Nephron (organoid): ENCODE measurements around the gene CKS1B.

Source experiments
- H3K27ac Mint-ChIP-seq, 3 experiments: 2 replicates each; pipeline ENCODE4 v1.8.0; 2020; ENCODE audit warnings: mixed read lengths in 3 of 3, mild to moderate bottlenecking in 2 of 3, moderate library complexity in 1 of 3
- H3K27me3 Mint-ChIP-seq: 2 replicates; pipeline ENCODE4 v1.8.0; 2021; ENCODE audit warnings: low read depth, mild to moderate bottlenecking, moderate library complexity, mixed read lengths
- H3K36me3 Mint-ChIP-seq: 2 replicates; pipeline ENCODE4 v1.8.0; 2020; ENCODE audit warnings: low read depth, mixed read lengths
- H3K4me1 Mint-ChIP-seq: 2 replicates; pipeline ENCODE4 v1.8.0; 2020; ENCODE audit warnings: mixed read lengths
- H3K4me3 Mint-ChIP-seq, 3 experiments: 2 replicates each; pipeline ENCODE4 v1.8.0; 2020; ENCODE audit warnings: mild to moderate bottlenecking in 3 of 3, mixed read lengths in 3 of 3, moderate library complexity in 2 of 3
- H3K9me3 Mint-ChIP-seq: 2 replicates; pipeline ENCODE4 v1.8.0; 2020; ENCODE audit warnings: mixed read lengths
- TF ChIP-seq, protein P1 (sequence below), 3 experiments: fragments of 200-600 bp; sonication (generic); IDR thresholded peaks; one replicate each; pipeline ENCODE4 v1.5.0; 2021; ENCODE audit warnings: antibody characterized with exemption in 3 of 3; ENCODE audit not compliant: unreplicated experiment in 3 of 3

The CKS1B gene

DNA sequence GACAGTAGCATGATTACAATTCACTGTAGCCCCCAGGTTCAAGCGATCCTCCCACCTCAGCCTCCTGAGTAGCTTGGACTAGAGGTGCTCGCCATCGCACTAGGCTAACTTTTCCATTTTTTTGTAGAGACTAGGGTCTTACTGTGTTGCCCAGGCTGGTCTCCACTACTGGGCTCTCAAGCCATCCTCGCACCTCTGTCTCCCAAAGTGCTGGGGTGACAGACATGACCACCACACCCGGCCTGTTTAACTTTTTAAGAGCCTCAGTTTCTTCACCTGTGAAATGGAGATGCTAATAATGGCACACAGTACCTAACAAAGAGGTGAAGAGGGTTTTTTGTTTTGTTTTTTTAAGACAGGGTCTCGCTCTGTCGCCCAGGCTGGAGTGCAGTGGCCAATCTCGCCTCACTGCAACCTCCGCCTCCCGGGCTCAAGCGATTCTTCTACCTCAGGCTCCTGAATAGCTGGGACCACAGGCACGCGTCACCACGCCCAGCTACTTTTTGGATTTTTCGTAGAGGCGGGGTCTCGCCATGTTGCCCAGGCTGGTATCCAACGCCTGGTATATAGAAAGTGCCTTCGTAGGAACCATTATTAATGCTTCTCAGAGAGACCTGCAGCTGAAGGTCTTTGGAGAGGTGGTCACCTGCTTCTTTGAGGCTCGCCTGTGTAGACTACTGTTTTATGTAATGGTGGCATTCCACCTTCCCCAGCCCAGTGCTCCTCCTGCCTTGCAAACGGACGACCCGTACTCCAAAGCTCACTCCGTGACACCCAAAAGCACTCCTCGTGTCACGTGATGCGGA, 38.5 kb upstream of the CKS1B start:
- Mint-ChIP-seq H3K9me3 (no peaks in the 10 kb centered on the region), H3K27ac (peak overlapping the region; percentile 99 to 100 (median 100)), H3K27me3 (no peaks in the 10 kb centered on the region), H3K4me3 (peak overlapping the region; percentile 87 to 96 (median 92)), H3K36me3 (peaks cover 5% of the 10 kb centered on the region), H3K4me1 (peaks cover 30% of the 10 kb centered on the region)
- TF ChIP-seq, protein P1, sequence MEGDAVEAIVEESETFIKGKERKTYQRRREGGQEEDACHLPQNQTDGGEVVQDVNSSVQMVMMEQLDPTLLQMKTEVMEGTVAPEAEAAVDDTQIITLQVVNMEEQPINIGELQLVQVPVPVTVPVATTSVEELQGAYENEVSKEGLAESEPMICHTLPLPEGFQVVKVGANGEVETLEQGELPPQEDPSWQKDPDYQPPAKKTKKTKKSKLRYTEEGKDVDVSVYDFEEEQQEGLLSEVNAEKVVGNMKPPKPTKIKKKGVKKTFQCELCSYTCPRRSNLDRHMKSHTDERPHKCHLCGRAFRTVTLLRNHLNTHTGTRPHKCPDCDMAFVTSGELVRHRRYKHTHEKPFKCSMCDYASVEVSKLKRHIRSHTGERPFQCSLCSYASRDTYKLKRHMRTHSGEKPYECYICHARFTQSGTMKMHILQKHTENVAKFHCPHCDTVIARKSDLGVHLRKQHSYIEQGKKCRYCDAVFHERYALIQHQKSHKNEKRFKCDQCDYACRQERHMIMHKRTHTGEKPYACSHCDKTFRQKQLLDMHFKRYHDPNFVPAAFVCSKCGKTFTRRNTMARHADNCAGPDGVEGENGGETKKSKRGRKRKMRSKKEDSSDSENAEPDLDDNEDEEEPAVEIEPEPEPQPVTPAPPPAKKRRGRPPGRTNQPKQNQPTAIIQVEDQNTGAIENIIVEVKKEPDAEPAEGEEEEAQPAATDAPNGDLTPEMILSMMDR (IDR thresholded peaks at IDR 0.05; ENCODE audit: unreplicated experiment in 3 of 3), result no peak

DNA sequence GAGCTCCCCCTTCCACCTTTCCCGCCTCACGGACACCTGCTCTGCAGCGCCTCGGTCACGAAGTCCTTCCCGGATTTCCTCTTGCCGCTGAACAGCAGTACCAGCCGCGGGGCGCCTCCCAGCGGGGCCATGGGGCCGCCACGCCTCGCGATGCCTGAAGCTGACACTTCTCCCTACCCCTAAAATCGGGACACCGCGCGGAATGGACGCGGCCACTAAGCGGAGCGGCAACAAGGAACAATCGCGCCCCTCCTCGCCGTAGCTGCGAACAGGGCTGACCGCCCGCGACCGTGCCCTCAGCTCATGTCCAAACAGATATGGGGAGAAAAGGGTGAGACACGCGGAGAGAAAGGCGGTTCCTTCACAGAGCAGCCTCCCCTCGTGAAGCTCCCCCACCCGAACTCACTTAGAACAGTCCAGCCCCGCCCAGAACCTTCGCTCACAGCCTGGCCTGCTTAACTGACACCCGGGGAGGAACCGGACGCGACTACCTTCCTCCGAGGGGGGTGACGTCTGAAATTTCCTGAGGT, 37.9 kb upstream of the CKS1B start, which contains the start of gene PMVK:
PMVK (minus strand) TSS at position 165 of the 530 bp plus-strand sequence; CDS start at position 131, 34 bp downstream.
- Mint-ChIP-seq H3K4me1 (peaks cover 33% of the 10 kb centered on the region), H3K27me3 (no peaks in the 10 kb centered on the region), H3K4me3 (peak within 1 kb of the TSS; percentile 87 to 96 (median 92)), H3K27ac (peak within 1 kb of the TSS; percentile 99 to 100 (median 100)), H3K9me3 (no peaks in the 10 kb centered on the region), H3K36me3 (no peaks in the 10 kb centered on the region)
- TF ChIP-seq, protein P1 (IDR thresholded peaks at IDR 0.05; ENCODE audit: unreplicated experiment in 3 of 3), result peak in 1 of 3 experiments; percentile 30

DNA sequence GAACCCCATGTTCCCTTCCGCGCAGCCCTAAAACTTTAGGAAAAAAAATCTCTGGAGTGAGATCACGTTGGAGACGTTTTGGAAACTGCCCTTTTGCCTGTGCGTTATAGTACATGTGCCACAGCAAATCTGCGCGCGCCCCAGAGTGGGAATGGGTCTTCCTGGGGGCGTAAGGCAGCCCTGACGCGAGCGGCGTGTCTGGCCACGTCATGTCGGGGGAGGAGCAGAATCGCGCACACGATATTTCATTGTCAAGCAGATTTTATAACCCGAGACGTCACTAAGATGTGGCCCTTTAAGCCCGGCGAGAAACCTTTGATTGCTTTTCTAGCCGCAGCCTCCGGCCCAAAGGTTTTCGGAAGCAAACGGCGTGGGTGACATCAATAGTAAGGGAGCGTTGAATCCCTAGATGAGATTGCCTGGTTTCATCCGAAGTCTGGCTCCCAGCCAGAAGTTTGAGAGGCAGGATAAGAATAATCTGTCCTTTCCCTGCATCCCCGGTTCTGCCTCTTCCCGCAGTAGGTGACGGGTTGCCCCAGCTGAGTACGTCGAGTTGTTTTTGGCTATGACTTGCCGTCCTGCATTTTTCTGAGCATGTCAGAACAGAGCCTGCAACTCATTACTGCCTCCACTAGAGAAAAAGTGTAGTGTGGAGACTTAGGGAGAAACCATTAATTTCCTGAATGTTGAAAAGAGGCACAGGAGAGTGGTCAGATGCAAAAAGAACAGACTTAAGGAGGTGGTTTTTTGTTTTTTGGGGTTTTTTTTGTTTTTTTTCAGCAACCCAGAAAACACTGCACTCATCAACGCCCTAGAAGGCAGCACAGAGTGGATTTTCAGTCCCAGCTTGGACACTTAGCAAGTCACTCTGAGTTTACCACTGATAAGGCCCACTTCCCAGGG, 37.1 kb upstream of the CKS1B start:
- Mint-ChIP-seq H3K36me3 (no peaks in the 10 kb centered on the region), H3K9me3 (no peaks in the 10 kb centered on the region), H3K4me3 (peak overlapping the region; percentile 87 to 96 (median 92)), H3K27me3 (no peaks in the 10 kb centered on the region), H3K4me1 (peaks cover 33% of the 10 kb centered on the region), H3K27ac (peak overlapping the region; percentile 99 to 100 (median 100))
- TF ChIP-seq, protein P1 (IDR thresholded peaks at IDR 0.05; ENCODE audit: unreplicated experiment in 3 of 3), result peak in 2 of 3 experiments; percentile 25 to 31

DNA sequence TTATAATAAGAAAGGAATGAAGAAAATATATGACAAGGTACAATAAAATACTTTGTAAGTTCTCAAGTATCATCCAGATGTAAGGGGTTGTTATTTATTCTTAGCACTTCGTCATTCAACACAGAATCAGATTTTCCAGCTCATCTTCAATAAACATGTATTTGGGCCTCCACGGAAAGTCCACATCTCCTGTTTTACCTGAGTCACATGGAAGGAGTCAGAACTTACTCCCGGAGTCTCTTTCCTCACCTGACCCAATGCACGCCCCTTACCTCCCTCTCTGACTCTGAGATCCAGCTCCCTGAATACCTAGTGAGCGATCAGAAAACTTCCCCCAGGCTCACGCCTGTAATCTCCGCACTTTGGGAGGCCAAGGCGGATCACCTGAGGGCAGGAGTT, 36.5 kb upstream of the CKS1B start:
- peak overlapping the region; percentile 99 to 100 (median 100) for H3K27ac Mint-ChIP-seq
- H3K36me3 Mint-ChIP-seq, result no peaks in the 10 kb centered on the region

More for the DNA sequence above, 36.5 kb upstream of the CKS1B start:
- TF ChIP-seq, protein P1 (IDR thresholded peaks at IDR 0.05; ENCODE audit: unreplicated experiment in 3 of 3), result no peak
- Mint-ChIP-seq H3K9me3 (no peaks in the 10 kb centered on the region), H3K27me3 (no peaks in the 10 kb centered on the region), H3K4me1 (peaks cover 33% of the 10 kb centered on the region), H3K4me3 (peak overlapping the region; percentile 87 to 96 (median 92))
